Measurements from ENCODE around the gene NME2. TPM values are rescaled to one million over a fixed set of nuclear protein-coding genes. Genes with fewer than 3 reads are reported as not detected.

Gene NME2
- total RNA-seq = 100 to 1,000 TPM in 1 of 2 donors, 10 to 100 TPM in 1; 90.2 to 563 TPM
- 100 to 1,000 TPM; 753 to 777 TPM for polyA plus RNA-seq
- long read RNA-seq, donor 1, transcript NME2-209 (2 exons, 789 nt) = minor isoform, 40 of 259 reads
- long read RNA-seq, donor 1, transcript NME2-202 (4 exons, 866 nt) = minor isoform, 23 of 259 reads
- long read RNA-seq, donor 1, transcript NME2-205 (5 exons, 826 nt) = major isoform, 173 of 259 reads
- long read RNA-seq, donor 1, transcript NME2-208 (3 exons, 565 nt) = minor isoform, 14 of 259 reads
- long read RNA-seq, donor 1, partial matches to known transcripts = 0 of 259 reads
- long read RNA-seq, donor 1, other reads (novel, unspliced or antisense) = 0 of 259 reads
- long read RNA-seq, donor 2, transcript NME2-205 (5 exons, 826 nt) = major isoform, 83 of 154 reads
- long read RNA-seq, donor 2, transcript NME2-208 (3 exons, 565 nt) = minor isoform, 7 of 154 reads
- long read RNA-seq, donor 2, transcript NME2-202 (4 exons, 866 nt) = minor isoform, 11 of 154 reads
- long read RNA-seq, donor 2, transcript NME2-209 (2 exons, 789 nt) = minor isoform, 19 of 154 reads
- long read RNA-seq, donor 2, partial matches to known transcripts = 26 of 154 reads
- long read RNA-seq, donor 2, other reads (novel, unspliced or antisense) = 0 of 154 reads
- long read RNA-seq, donor 3, transcript NME2-202 (4 exons, 866 nt) = minor isoform, 30 of 187 reads
- long read RNA-seq, donor 3, transcript NME2-208 (3 exons, 565 nt) = minor isoform, 8 of 187 reads
- long read RNA-seq, donor 3, transcript NME2-205 (5 exons, 826 nt) = major isoform, 123 of 187 reads
- long read RNA-seq, donor 3, transcript NME2-209 (2 exons, 789 nt) = minor isoform, 22 of 187 reads
- long read RNA-seq, donor 3, partial matches to known transcripts = 0 of 187 reads
- long read RNA-seq, donor 3, other reads (novel, unspliced or antisense) = 0 of 187 reads
- long read RNA-seq, donor 4, transcript NME2-209 (2 exons, 789 nt) = minor isoform, 33 of 214 reads
- long read RNA-seq, donor 4, transcript NME2-208 (3 exons, 565 nt) = minor isoform, 11 of 214 reads
- long read RNA-seq, donor 4, transcript NME2-202 (4 exons, 866 nt) = minor isoform, 33 of 214 reads
- long read RNA-seq, donor 4, transcript NME2-205 (5 exons, 826 nt) = major isoform, 120 of 214 reads
- long read RNA-seq, donor 4, partial matches to known transcripts = 5 of 214 reads
- long read RNA-seq, donor 4, other reads (novel, unspliced or antisense) = 0 of 214 reads
- long read RNA-seq, donor 5, transcript NME2-204 (5 exons, 749 nt) = minor isoform, 10 of 368 reads
- long read RNA-seq, donor 5, transcript NME2-202 (4 exons, 866 nt) = minor isoform, 44 of 368 reads
- long read RNA-seq, donor 5, transcript NME2-209 (2 exons, 789 nt) = minor isoform, 36 of 368 reads
- long read RNA-seq, donor 5, transcript NME2-205 (5 exons, 826 nt) = major isoform, 256 of 368 reads
- long read RNA-seq, donor 5, partial matches to known transcripts = 7 of 368 reads
- long read RNA-seq, donor 5, other reads (novel, unspliced or antisense) = 0 of 368 reads

GRCh38 chr17:51166198-51166986 lies at the start of gene NME2:
Gene NME2 (plus strand): TSS chr17:51166411. CDS start chr17:51166831, 420 bp downstream.
- H3K9ac ChIP-seq (ENCODE audit: insufficient read depth in 1 of 2, low read length in 2 of 2) = peak within 1 kb of the TSS; percentile 56 to 94
- H3K4me3 ChIP-seq = peak within 1 kb of the TSS; percentile 95
- 0 to 1% methylated on average over 35 to 98 of the region's 98 CpGs for WGBS, 2 donors
- H3K4me1 ChIP-seq (ENCODE audit: control insufficient read depth in 5 of 5, insufficient read depth in 5 of 5, low read length in 5 of 5) = peaks cover 0 to 15% (median 4%) of the 10 kb centered on the region in 5 donors
- H3K9me3 ChIP-seq (ENCODE audit: control insufficient read depth in 4 of 4, insufficient read depth in 3 of 4, low read length in 3 of 4) = no peaks in the 10 kb centered on the region
- H3K27me3 ChIP-seq (ENCODE audit: control insufficient read depth in 3 of 3, insufficient read depth in 3 of 3, low read length in 2 of 3) = no peaks in the 10 kb centered on the region
- TF ChIP-seq CTCF (IDR thresholded peaks at IDR 0.05; ENCODE audit: control extremely low read depth, extremely low read depth) = no peak
- DNase-seq = peak; percentile 88 to 92 (median 90)
- peak within 1 kb of the TSS; percentile 96 to 97 for H3K27ac ChIP-seq (ENCODE audit: low read depth in 1 of 2, low read length in 1 of 2)
- peak; percentile 95 for ATAC-seq (ENCODE audit: insufficient read depth, low FRiP score)
- peaks cover 14 to 29% (median 17%) of the 10 kb centered on the region in 4 donors for H3K36me3 ChIP-seq (ENCODE audit: control insufficient read depth in 4 of 4, insufficient read depth in 4 of 4, low read length in 4 of 4)

DNA sequence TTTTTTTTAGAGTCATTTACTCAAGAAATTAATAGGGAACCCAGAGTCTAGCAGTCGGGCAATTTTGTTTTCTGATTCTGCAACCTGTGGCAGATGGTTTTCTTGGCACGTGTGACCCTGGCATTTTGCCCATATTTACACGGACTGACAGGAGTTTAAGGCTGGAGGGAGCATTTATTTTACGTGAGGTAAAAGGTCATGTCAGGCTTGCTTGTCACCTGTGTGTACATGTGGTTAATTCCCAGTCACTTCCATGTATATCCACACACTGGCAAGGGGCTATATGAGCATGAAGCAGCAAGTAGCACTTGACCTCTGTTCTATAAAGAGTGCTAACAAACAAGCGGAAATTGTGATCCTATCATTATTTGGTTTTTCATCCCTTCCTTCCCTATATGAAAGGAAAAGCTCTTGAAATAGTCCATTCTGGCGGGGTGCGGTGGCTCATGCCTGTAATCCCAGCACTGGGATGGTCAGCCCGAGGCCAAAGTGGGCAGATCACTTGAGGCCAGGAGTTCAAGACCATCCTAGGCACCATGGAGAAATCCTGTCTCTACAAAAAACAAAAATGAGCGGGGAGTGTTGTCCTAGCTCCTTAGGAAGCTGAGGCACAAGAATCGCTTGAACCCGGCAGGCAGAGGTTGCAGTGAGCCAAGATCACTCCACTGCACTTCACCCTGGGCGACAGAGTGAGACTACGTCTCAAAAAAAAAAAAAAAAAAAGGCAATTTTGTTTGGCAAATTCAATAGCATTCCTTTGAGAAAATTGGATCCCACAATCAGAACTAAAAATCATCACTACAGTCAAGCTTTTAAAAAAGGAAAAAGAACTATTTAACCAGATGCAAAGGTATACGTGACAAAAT lies 47.6 kb upstream of the NME2 start:
- 31 to 45% methylated on average over 14 of the region's 14 CpGs for WGBS, 2 donors
- H3K9ac ChIP-seq (ENCODE audit: insufficient read depth in 1 of 2, low read length in 2 of 2) = peak overlapping the region in 1 of 2 donors; percentile 59
- no peak for TF ChIP-seq CTCF (IDR thresholded peaks at IDR 0.05; ENCODE audit: control extremely low read depth, extremely low read depth)
- peak overlapping the region in 1 of 2 donors; percentile 42 for H3K27ac ChIP-seq (ENCODE audit: low read depth in 1 of 2, low read length in 1 of 2)
- H3K27me3 ChIP-seq (ENCODE audit: control insufficient read depth in 3 of 3, insufficient read depth in 3 of 3, low read length in 2 of 3) = no peaks in the 10 kb centered on the region
- ATAC-seq (ENCODE audit: insufficient read depth, low FRiP score) (no peak), DNase-seq (peak in 2 of 3 donors; percentile 24 to 33)
- H3K9me3 ChIP-seq (ENCODE audit: control insufficient read depth in 4 of 4, insufficient read depth in 3 of 4, low read length in 3 of 4) = no peaks in the 10 kb centered on the region
- peaks cover 5 to 24% (median 12%) of the 10 kb centered on the region in 5 donors for H3K4me1 ChIP-seq (ENCODE audit: control insufficient read depth in 5 of 5, insufficient read depth in 5 of 5, low read length in 5 of 5)
- H3K4me3 ChIP-seq = no peak overlapping the region
- peaks cover 0 to 3% (median 0%) of the 10 kb centered on the region in 4 donors for H3K36me3 ChIP-seq (ENCODE audit: control insufficient read depth in 4 of 4, insufficient read depth in 4 of 4, low read length in 4 of 4)
